ENCODE measurements around the gene SSTR5.

GRCh38 chr16:1026784-1027500 lies 45.6 kb upstream of the SSTR5 start:
- TF ChIP-seq CTCF (conservative IDR thresholded peaks at IDR 0.05) (no peak), EZH2 (IDR thresholded peaks at IDR 0.05; ENCODE audit: low read depth) (no peak)
